Endodermal cell (in vitro differentiated cells): Measurements from ENCODE around the gene PCSK6. TPM values are rescaled to one million over a fixed set of nuclear protein-coding genes. Genes with fewer than 3 reads are reported as not detected.
A peak's percentile ranks its signal among the peaks of the same experiment; 100 is the strongest.
"Not testable (repeated sequence)": the region's sequence is repeated elsewhere in the genome, so short reads cannot be mapped to it uniquely, and the experiment has no call there.

ENCODE experiments used
- DNase-seq: peaks from one replicate; pipeline ENCODE4 v3.0.0-alpha.2; 2017
- H3K27ac ChIP-seq: 2 replicates; pipeline ENCODE4 v1.5.1; 2013; ENCODE audit warnings: mild to moderate bottlenecking, low read depth, low read length, moderate library complexity
- H3K27me3 ChIP-seq: 2 replicates; pipeline ENCODE4 v1.6.1; 2013; ENCODE audit warnings: mild to moderate bottlenecking, low read length, moderate library complexity; ENCODE audit not compliant: insufficient read depth, control insufficient read depth, poor library complexity, severe bottlenecking
- H3K36me3 ChIP-seq: 2 replicates; pipeline ENCODE4 v1.7.0; 2013; ENCODE audit warnings: mild to moderate bottlenecking, low read length, moderate library complexity; ENCODE audit not compliant: control insufficient read depth, insufficient read depth
- H3K4me1 ChIP-seq: one replicate; pipeline ENCODE4 v1.7.0; 2013; ENCODE audit warnings: low read length; ENCODE audit not compliant: control insufficient read depth, insufficient read depth
- H3K4me3 ChIP-seq: 2 replicates; pipeline ENCODE4 v1.5.1; 2013; ENCODE audit warnings: mild to moderate bottlenecking, low read length, moderate library complexity
- H3K9ac ChIP-seq: 2 replicates; pipeline ENCODE4 v1.6.1; 2013; ENCODE audit warnings: mild to moderate bottlenecking, low read length, moderate library complexity; ENCODE audit not compliant: poor library complexity, severe bottlenecking; ENCODE audit errors: extremely low read depth
- H3K9me3 ChIP-seq: 2 replicates; pipeline ENCODE4 v1.6.1; 2013; ENCODE audit warnings: mild to moderate bottlenecking, low read length, moderate library complexity; ENCODE audit not compliant: control insufficient read depth
- H3K27ac Mint-ChIP-seq: 2 replicates; pipeline ENCODE4 v1.8.0; 2020; ENCODE audit warnings: mixed read lengths
- H3K27me3 Mint-ChIP-seq: 2 replicates; pipeline ENCODE4 v1.8.0; 2021; ENCODE audit warnings: mild to moderate bottlenecking, mixed read lengths; ENCODE audit not compliant: insufficient read depth
- H3K36me3 Mint-ChIP-seq: 2 replicates; pipeline ENCODE4 v1.8.0; 2020; ENCODE audit warnings: low read depth, mixed read lengths
- H3K4me1 Mint-ChIP-seq: 2 replicates; pipeline ENCODE4 v1.8.0; 2020; ENCODE audit warnings: mixed read lengths
- H3K4me3 Mint-ChIP-seq: 2 replicates; pipeline ENCODE4 v1.8.0; 2020; ENCODE audit warnings: mild to moderate bottlenecking, moderate library complexity, mixed read lengths
- H3K9me3 Mint-ChIP-seq: 2 replicates; pipeline ENCODE4 v1.8.0; 2020; ENCODE audit warnings: mild to moderate bottlenecking, mixed read lengths
- CTCF ChIP-seq: fragments of 200-600 bp; sonication (generic); conservative IDR thresholded peaks from 2 replicates; pipeline ENCODE4 v1.5.0; 2021; ENCODE audit warnings: antibody characterized with exemption, mild to moderate bottlenecking
- WGBS, 2 experiments: methylation state at CpG; one replicate each; pipeline versions ENCODE4 v1.1.5 to v1.1.7; 2013; ENCODE audit warnings: missing lambda C conversion rate in 2 of 2, mixed read lengths in 1 of 2; ENCODE audit not compliant: insufficient coverage in 1 of 2, insufficient read length in 1 of 2; 5-methylcytosine and 5-hydroxymethylcytosine counted together
- total RNA-seq, 2 donors: library from RNA; stranded (reverse); fragmentation: NEBNext Ultra II Directional in 1 of 2; extraction: Animal tissue kit (Norgen Biotek cat#: 25700) in 1 of 2; gene quantifications; 2 replicates in 1 of 2; 3 replicates in 1 of 2; pipeline ENCODE4 v1.2.1, GENCODE V29; 2021

Gene PCSK6
- total RNA-seq, 2 donors from 2014 or later: 6.6 to 9.8 TPM

- no peak overlapping the region for H3K4me3 Mint-ChIP-seq
- H3K36me3 Mint-ChIP-seq: no peaks in the 10 kb centered on the region
- WGBS, 2 experiments: 71 to 92% methylated on average over 6 to 11 of the region's 11 CpGs
- H3K36me3 ChIP-seq: no peaks in the 10 kb centered on the region
- H3K4me1 Mint-ChIP-seq: peaks cover 23% of the 10 kb centered on the region
- H3K4me1 ChIP-seq: peaks cover 2% of the 10 kb centered on the region
- H3K9ac ChIP-seq: no peak overlapping the region
- peak overlapping the region; percentile 13 for H3K27ac ChIP-seq
- no peak for TF ChIP-seq CTCF
- no peak overlapping the region for H3K4me3 ChIP-seq
- DNase-seq: peak; percentile 35
- H3K27me3 ChIP-seq: no peaks in the 10 kb centered on the region
- H3K9me3 Mint-ChIP-seq: no peaks in the 10 kb centered on the region
- no peak overlapping the region for H3K27ac Mint-ChIP-seq
- no peaks in the 10 kb centered on the region for H3K9me3 ChIP-seq
- H3K27me3 Mint-ChIP-seq: no peaks in the 10 kb centered on the region
Observed at GRCh38 chr15:101455291-101456025, 34.0 kb downstream of the PCSK6 start.

GRCh38 chr15:101454781-101455180, 34.7 kb downstream of the PCSK6 start:
- H3K36me3 Mint-ChIP-seq, H3K4me1 ChIP-seq, H3K27ac ChIP-seq, H3K27ac Mint-ChIP-seq, H3K4me3 ChIP-seq, DNase-seq, H3K27me3 ChIP-seq, H3K9ac ChIP-seq, H3K9me3 ChIP-seq, H3K4me3 Mint-ChIP-seq, H3K36me3 ChIP-seq, H3K27me3 Mint-ChIP-seq, H3K9me3 Mint-ChIP-seq: not testable (repeated sequence)
- peaks cover 23% of the 10 kb centered on the region for H3K4me1 Mint-ChIP-seq
- WGBS, 2 experiments: 82 to 96% methylated on average over 3 to 4 of the region's 5 CpGs

- Mint-ChIP-seq H3K4me1 (peaks cover 23% of the 10 kb centered on the region), H3K9me3 (no peaks in the 10 kb centered on the region), H3K27me3 (no peaks in the 10 kb centered on the region), H3K36me3 (no peaks in the 10 kb centered on the region), H3K4me3 (no peak overlapping the region), H3K27ac (no peak overlapping the region)
- Histone ChIP-seq H3K4me1 (peaks cover 2% of the 10 kb centered on the region), H3K27ac (no peak overlapping the region), H3K4me3 (no peak overlapping the region), H3K36me3 (no peaks in the 10 kb centered on the region), H3K27me3 (no peaks in the 10 kb centered on the region), H3K9ac (no peak overlapping the region), H3K9me3 (no peaks in the 10 kb centered on the region)
- 90% methylated on average over 7 to 8 of the region's 8 CpGs for WGBS, 2 experiments
- DNase-seq: peak; percentile 14
- TF ChIP-seq CTCF: no peak
Observed at GRCh38 chr15:101454365-101454764, 35.1 kb downstream of the PCSK6 start.
